ENCODE results near the gene NFKBIZ. TPM values are rescaled to one million over a fixed set of nuclear protein-coding genes. Genes with fewer than 3 reads are reported as not detected.
A peak's percentile ranks its signal among the peaks of the same experiment; 100 is the strongest.

Gene NFKBIZ
- polyA plus RNA-seq, 1 of the 3 experiments (the other 2 are of a cell fraction), result 59.9 TPM

GRCh38 chr3:101858464-101859030 lies 9.2 kb downstream of the NFKBIZ start:
- Histone ChIP-seq H3K9ac (no peak overlapping the region), H2AFZ (ENCODE audit: low read depth) (no peak overlapping the region), H3K4me1 (ENCODE audit: control insufficient read depth in 1 of 2, insufficient read depth in 2 of 2, low read depth in 1 of 2, low read length in 1 of 2) (peaks cover 1 to 3% of the 10 kb centered on the region in 2 experiments; a peak in 3 of 4 replicates), H3K9me3 (no peaks in the 10 kb centered on the region), H3K27ac (ENCODE audit: low read depth in 2 of 2, low read length in 1 of 2) (peak overlapping the region in 1 of 2 experiments; percentile 6; a peak in 2 of 4 replicates), H3K27me3 (ENCODE audit: insufficient read depth) (no peaks in the 10 kb centered on the region), H3K79me2 (ENCODE audit: insufficient read depth) (peaks cover 45% of the 10 kb centered on the region), H3K9me2 (no peaks in the 10 kb centered on the region), H3K36me3 (replicated peaks in 1 of 2; ENCODE audit: control insufficient read depth in 1 of 2, insufficient read depth in 2 of 2, low read length in 1 of 2) (peaks cover 80 to 82% of the 10 kb centered on the region in 2 experiments), H4K20me1 (ENCODE audit: insufficient read depth) (peaks cover 18% of the 10 kb centered on the region), H3K4me2 (no peak overlapping the region), H3K4me3 (ENCODE audit: low read depth in 2 of 2, low read length in 1 of 2) (no peak overlapping the region), H3F3A (replicated peaks; ENCODE audit: insufficient read depth) (peaks cover 74% of the 10 kb centered on the region)
- ChIA-PET POLR2A (interaction anchor here (1.7 kb wide), 1 partner anchor 9 kb away, joined by 7 read pairs; the partner anchor contains the start of gene NFKBIZ), CTCF (no interaction called here)
- TF ChIP-seq TCF12 (IDR thresholded peaks at IDR 0.05) (no peak), POLR2AphosphoS5 (IDR thresholded peaks at IDR 0.05; ENCODE audit: low read depth, low read length) (peak; percentile 49; the same call in 1 of the 2 replicates), SMC3 (IDR thresholded peaks at IDR 0.05; ENCODE audit: low read depth, low read length) (no peak), MAX (IDR thresholded peaks at IDR 0.05; ENCODE audit: low read depth) (no peak), USF1 (IDR thresholded peaks at IDR 0.05; ENCODE audit: borderline replicate concordance, low read depth) (no peak), NFIC (IDR thresholded peaks at IDR 0.05; ENCODE audit: borderline replicate concordance) (no peak)
- 94% methylated on average over 4 of the region's 4 CpGs for WGBS (ENCODE audit: low lambda C conversion rate)
- no peak for DNase-seq

- Histone ChIP-seq H3K9me2 (no peaks in the 10 kb centered on the region), H3K9ac (no peak overlapping the region), H3K79me2 (ENCODE audit: insufficient read depth) (peaks cover 31% of the 10 kb centered on the region; the same call in 1 of the 2 replicates), H3K4me3 (ENCODE audit: low read depth in 2 of 2, low read length in 1 of 2) (no peak overlapping the region), H3F3A (replicated peaks; ENCODE audit: insufficient read depth) (peaks cover 78% of the 10 kb centered on the region), H3K27ac (ENCODE audit: low read depth in 2 of 2, low read length in 1 of 2) (no peak overlapping the region), H3K9me3 (no peaks in the 10 kb centered on the region), H3K27me3 (ENCODE audit: insufficient read depth) (no peaks in the 10 kb centered on the region), H3K36me3 (replicated peaks in 1 of 2; ENCODE audit: control insufficient read depth in 1 of 2, insufficient read depth in 2 of 2, low read length in 1 of 2) (peaks cover 66 to 68% of the 10 kb centered on the region in 2 experiments), H4K20me1 (ENCODE audit: insufficient read depth) (peaks cover 16% of the 10 kb centered on the region; the same call in 1 of the 2 replicates), H3K4me1 (ENCODE audit: control insufficient read depth in 1 of 2, insufficient read depth in 2 of 2, low read depth in 1 of 2, low read length in 1 of 2) (peaks cover 3 to 6% of the 10 kb centered on the region in 2 experiments; a peak in 2 of 4 replicates), H3K4me2 (no peak overlapping the region), H2AFZ (ENCODE audit: low read depth) (no peak overlapping the region)
- CTCF ChIA-PET, result interaction anchor here (1.2 kb wide), 1 partner anchor 365 kb away, joined by 3 read pairs; no protein-coding TSS in a partner anchor
- no peak for TF ChIP-seq REST (IDR thresholded peaks at IDR 0.05; ENCODE audit: low read depth, low read length)
- no peak for TF ChIP-seq PBX3 (IDR thresholded peaks at IDR 0.05)
- TF ChIP-seq POLR2AphosphoS5 (IDR thresholded peaks at IDR 0.05; ENCODE audit: low read depth, low read length), result no peak
- no peak for TF ChIP-seq ELF1 (IDR thresholded peaks at IDR 0.05)
- no peak for TF ChIP-seq FOXM1 (IDR thresholded peaks at IDR 0.05; ENCODE audit: low read depth)
- TF ChIP-seq CHD2 (IDR thresholded peaks at IDR 0.05; ENCODE audit: low read length, partially characterized antibody), result no peak
- no peak for TF ChIP-seq EZH2phosphoT487 (IDR thresholded peaks at IDR 0.05; ENCODE audit: borderline replicate concordance, low read depth)
- no peak for TF ChIP-seq IRF3 (IDR thresholded peaks at IDR 0.05; ENCODE audit: low read depth, low read length)
- TF ChIP-seq NRF1 (IDR thresholded peaks at IDR 0.05; ENCODE audit: low read depth, low read length), result no peak
- no peak for TF ChIP-seq RFX5 (IDR thresholded peaks at IDR 0.05; ENCODE audit: low read length)
- no peak for TF ChIP-seq RXRA (IDR thresholded peaks at IDR 0.05; ENCODE audit: borderline replicate concordance, low read depth)
- TF ChIP-seq GABPA (IDR thresholded peaks at IDR 0.05; ENCODE audit: low read depth), result no peak
- no peak for TF ChIP-seq MXI1 (IDR thresholded peaks at IDR 0.05; ENCODE audit: low read depth, low read length)
- DNase-seq, result no peak
- WGBS (ENCODE audit: low lambda C conversion rate), result 94% methylated on average over 5 of the region's 5 CpGs
- POLR2A ChIA-PET, result no interaction called here
These were observed 10.7 kb downstream of the NFKBIZ start for GRCh38 chr3:101859882-101860448.

All from SK-N-SH (cell line).